ENCODE results near the gene SGCE. TPM values are rescaled to one million over a fixed set of nuclear protein-coding genes. Genes with fewer than 3 reads are reported as not detected.

SGCE gene
- total RNA-seq, 2 donors from 2014 or later = 41.0 to 75.9 TPM

GRCh38 chr7:94650147-94651051 is 5.5 kb downstream of the SGCE start:
- H3K9me3 ChIP-seq = no peaks in the 10 kb centered on the region
- no peaks in the 10 kb centered on the region for H3K27me3 ChIP-seq
- no peak for DNase-seq (ENCODE audit: low spot score)

GRCh38 chr7:94649450-94649849 is 6.5 kb downstream of the SGCE start:
- no peaks in the 10 kb centered on the region for H3K9me3 ChIP-seq
- no peaks in the 10 kb centered on the region for H3K36me3 ChIP-seq
- no peaks in the 10 kb centered on the region for H3K27me3 ChIP-seq
- H3K4me1 ChIP-seq = peaks cover 0 to 13% of the 10 kb centered on the region in 2 donors
- DNase-seq (ENCODE audit: low spot score) = no peak
- TF ChIP-seq, protein P1, sequence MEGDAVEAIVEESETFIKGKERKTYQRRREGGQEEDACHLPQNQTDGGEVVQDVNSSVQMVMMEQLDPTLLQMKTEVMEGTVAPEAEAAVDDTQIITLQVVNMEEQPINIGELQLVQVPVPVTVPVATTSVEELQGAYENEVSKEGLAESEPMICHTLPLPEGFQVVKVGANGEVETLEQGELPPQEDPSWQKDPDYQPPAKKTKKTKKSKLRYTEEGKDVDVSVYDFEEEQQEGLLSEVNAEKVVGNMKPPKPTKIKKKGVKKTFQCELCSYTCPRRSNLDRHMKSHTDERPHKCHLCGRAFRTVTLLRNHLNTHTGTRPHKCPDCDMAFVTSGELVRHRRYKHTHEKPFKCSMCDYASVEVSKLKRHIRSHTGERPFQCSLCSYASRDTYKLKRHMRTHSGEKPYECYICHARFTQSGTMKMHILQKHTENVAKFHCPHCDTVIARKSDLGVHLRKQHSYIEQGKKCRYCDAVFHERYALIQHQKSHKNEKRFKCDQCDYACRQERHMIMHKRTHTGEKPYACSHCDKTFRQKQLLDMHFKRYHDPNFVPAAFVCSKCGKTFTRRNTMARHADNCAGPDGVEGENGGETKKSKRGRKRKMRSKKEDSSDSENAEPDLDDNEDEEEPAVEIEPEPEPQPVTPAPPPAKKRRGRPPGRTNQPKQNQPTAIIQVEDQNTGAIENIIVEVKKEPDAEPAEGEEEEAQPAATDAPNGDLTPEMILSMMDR (IDR thresholded peaks at IDR 0.05) = no peak
- no peak overlapping the region for H3K27ac ChIP-seq
- no peak overlapping the region for H3K4me3 ChIP-seq

More at GRCh38 chr7:94650147-94651051, 5.5 kb downstream of the SGCE start:
- H3K36me3 ChIP-seq = no peaks in the 10 kb centered on the region
- no peak overlapping the region for H3K27ac ChIP-seq
- peaks cover 0 to 19% of the 10 kb centered on the region in 2 donors for H3K4me1 ChIP-seq
- TF ChIP-seq, protein P1 (IDR thresholded peaks at IDR 0.05) = no peak
- H3K4me3 ChIP-seq = no peak overlapping the region

DNA sequence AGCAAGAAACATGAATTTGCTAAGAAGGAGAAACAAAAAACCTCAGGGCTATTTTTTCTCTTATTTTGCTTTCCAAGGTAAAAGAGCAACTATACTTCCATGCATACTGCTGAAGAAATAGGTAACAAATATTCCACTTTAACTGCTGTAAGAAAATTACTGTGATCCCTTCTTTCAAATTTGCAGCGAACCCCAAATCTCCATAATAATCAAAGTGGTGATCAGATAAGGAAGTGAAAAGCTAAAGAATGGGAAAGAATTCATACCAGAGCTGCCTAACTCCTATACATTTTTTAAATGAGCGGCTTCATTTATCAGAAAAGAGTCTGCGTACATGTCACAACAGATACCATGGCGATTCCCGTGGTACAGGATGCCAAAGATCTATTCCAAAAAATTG is 7.2 kb downstream of the SGCE start:
- Histone ChIP-seq H3K27me3 (no peaks in the 10 kb centered on the region), H3K4me1 (peaks cover 0 to 11% of the 10 kb centered on the region in 2 donors), H3K9me3 (no peaks in the 10 kb centered on the region), H3K4me3 (no peak overlapping the region), H3K36me3 (no peaks in the 10 kb centered on the region), H3K27ac (no peak overlapping the region)
- TF ChIP-seq, protein P1 (IDR thresholded peaks at IDR 0.05) = no peak
- no peak for DNase-seq (ENCODE audit: low spot score)

- DNase-seq (ENCODE audit: low spot score) = no peak
- no peak overlapping the region for H3K4me3 ChIP-seq
- peaks cover 0 to 5% of the 10 kb centered on the region in 2 donors for H3K4me1 ChIP-seq
- no peak overlapping the region for H3K27ac ChIP-seq
- H3K9me3 ChIP-seq = no peaks in the 10 kb centered on the region
- H3K27me3 ChIP-seq = no peaks in the 10 kb centered on the region
- H3K36me3 ChIP-seq = no peaks in the 10 kb centered on the region
- TF ChIP-seq, protein P1 (IDR thresholded peaks at IDR 0.05) = no peak
Observed at GRCh38 chr7:94647295-94647694, 8.6 kb downstream of the SGCE start.

- Histone ChIP-seq H3K27ac (no peak overlapping the region), H3K9me3 (no peaks in the 10 kb centered on the region), H3K36me3 (no peaks in the 10 kb centered on the region), H3K4me3 (no peak overlapping the region), H3K4me1 (no peaks in the 10 kb centered on the region), H3K27me3 (no peaks in the 10 kb centered on the region)
- TF ChIP-seq, protein P1 (IDR thresholded peaks at IDR 0.05) = no peak
- DNase-seq (ENCODE audit: low spot score) = no peak
Observed at GRCh38 chr7:94643771-94644545, 12.0 kb downstream of the SGCE start.
